ENCODE data around the gene MRPL24. TPM values are rescaled to one million over a fixed set of nuclear protein-coding genes. Genes with fewer than 3 reads are reported as not detected.

MRPL24 gene
- total and polyA plus RNA-seq, 9 of the 15 experiments (the other 6 are each of a cell fraction or from before 2014, with no cell fraction given), result 74.3 to 267 (median 113) TPM

DNA sequence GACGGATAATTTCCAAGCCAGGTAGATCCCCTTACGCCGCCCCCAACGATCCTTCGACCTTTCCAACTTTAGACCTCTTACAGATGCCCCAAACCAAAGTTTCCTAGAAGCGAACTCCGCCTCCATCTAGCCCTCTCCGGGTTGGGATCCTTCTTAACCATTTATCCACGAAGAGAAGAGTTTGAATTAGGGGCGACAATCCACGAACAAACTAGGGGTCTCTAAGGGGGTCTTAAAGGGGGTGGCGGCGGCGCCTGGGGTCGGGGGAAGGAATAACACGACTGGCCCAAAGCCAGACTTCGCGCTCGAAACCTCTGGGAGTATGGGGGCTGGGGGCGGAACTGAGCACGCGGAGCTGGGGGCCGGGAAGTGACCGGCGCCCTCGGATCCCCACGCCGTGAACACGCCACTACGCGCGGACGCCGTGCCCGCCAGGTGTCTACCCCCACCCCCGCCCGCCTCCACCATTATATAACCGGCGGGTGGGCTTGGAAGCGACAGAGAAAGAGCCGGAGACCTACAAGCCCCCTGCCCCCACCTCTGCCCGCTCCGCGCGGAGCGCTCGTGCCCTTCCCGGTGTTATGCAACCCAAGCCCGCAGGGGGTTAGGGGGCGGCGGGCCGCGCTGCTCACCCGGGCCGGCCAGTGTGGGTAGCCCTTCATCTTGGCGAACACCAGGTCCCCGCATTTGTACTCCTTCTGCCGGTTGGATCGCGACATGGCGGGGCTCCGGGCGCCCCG, 10.0 kb upstream of the MRPL24 start (continued):
- no peak for TF ChIP-seq C11orf30 (IDR thresholded peaks at IDR 0.05; ENCODE audit: low read depth)
- TF ChIP-seq, protein P1, sequence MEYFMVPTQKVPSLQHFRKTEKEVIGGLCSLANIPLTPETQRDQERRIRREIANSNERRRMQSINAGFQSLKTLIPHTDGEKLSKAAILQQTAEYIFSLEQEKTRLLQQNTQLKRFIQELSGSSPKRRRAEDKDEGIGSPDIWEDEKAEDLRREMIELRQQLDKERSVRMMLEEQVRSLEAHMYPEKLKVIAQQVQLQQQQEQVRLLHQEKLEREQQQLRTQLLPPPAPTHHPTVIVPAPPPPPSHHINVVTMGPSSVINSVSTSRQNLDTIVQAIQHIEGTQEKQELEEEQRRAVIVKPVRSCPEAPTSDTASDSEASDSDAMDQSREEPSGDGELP (CRISPR knock-in tag; IDR thresholded peaks at IDR 0.05; ENCODE audit: borderline replicate concordance), result peak; percentile 2; the same call in 1 of the 2 replicates
- TF ChIP-seq ERF (CRISPR knock-in tag; IDR thresholded peaks at IDR 0.05), result no peak
- no peak for TF ChIP-seq SRSF1 (IDR thresholded peaks at IDR 0.05; ENCODE audit: low read depth, low read length)
- no peak for TF ChIP-seq SMARCE1 (IDR thresholded peaks at IDR 0.05)
- TF ChIP-seq, protein P2, sequence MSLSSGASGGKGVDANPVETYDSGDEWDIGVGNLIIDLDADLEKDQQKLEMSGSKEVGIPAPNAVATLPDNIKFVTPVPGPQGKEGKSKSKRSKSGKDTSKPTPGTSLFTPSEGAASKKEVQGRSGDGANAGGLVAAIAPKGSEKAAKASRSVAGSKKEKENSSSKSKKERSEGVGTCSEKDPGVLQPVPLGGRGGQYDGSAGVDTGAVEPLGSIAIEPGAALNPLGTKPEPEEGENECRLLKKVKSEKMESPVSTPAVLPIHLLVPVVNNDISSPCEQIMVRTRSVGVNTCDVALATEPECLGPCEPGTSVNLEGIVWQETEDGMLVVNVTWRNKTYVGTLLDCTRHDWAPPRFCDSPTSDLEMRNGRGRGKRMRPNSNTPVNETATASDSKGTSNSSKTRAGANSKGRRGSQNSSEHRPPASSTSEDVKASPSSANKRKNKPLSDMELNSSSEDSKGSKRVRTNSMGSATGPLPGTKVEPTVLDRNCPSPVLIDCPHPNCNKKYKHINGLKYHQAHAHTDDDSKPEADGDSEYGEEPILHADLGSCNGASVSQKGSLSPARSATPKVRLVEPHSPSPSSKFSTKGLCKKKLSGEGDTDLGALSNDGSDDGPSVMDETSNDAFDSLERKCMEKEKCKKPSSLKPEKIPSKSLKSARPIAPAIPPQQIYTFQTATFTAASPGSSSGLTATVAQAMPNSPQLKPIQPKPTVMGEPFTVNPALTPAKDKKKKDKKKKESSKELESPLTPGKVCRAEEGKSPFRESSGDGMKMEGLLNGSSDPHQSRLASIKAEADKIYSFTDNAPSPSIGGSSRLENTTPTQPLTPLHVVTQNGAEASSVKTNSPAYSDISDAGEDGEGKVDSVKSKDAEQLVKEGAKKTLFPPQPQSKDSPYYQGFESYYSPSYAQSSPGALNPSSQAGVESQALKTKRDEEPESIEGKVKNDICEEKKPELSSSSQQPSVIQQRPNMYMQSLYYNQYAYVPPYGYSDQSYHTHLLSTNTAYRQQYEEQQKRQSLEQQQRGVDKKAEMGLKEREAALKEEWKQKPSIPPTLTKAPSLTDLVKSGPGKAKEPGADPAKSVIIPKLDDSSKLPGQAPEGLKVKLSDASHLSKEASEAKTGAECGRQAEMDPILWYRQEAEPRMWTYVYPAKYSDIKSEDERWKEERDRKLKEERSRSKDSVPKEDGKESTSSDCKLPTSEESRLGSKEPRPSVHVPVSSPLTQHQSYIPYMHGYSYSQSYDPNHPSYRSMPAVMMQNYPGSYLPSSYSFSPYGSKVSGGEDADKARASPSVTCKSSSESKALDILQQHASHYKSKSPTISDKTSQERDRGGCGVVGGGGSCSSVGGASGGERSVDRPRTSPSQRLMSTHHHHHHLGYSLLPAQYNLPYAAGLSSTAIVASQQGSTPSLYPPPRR (CRISPR knock-in tag; IDR thresholded peaks at IDR 0.05; ENCODE audit: borderline replicate concordance), result no peak
- no peak for TF ChIP-seq NCOA6 (IDR thresholded peaks at IDR 0.05)
- TF ChIP-seq, protein P3, sequence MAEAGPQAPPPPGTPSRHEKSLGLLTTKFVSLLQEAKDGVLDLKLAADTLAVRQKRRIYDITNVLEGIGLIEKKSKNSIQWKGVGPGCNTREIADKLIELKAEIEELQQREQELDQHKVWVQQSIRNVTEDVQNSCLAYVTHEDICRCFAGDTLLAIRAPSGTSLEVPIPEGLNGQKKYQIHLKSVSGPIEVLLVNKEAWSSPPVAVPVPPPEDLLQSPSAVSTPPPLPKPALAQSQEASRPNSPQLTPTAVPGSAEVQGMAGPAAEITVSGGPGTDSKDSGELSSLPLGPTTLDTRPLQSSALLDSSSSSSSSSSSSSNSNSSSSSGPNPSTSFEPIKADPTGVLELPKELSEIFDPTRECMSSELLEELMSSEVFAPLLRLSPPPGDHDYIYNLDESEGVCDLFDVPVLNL (CRISPR knock-in tag; IDR thresholded peaks at IDR 0.05; ENCODE audit: low read depth), result no peak
- TF ChIP-seq RB1 (IDR thresholded peaks at IDR 0.05; ENCODE audit: low read depth), result 0 out of 2 replicates have a peak, but pooled peaks have one; percentile 47
- TF ChIP-seq CBFB (CRISPR knock-in tag; IDR thresholded peaks at IDR 0.05), result no peak
- no peak for TF ChIP-seq PHF20 (IDR thresholded peaks at IDR 0.05; ENCODE audit: partially characterized antibody)
- TF ChIP-seq, protein P4, sequence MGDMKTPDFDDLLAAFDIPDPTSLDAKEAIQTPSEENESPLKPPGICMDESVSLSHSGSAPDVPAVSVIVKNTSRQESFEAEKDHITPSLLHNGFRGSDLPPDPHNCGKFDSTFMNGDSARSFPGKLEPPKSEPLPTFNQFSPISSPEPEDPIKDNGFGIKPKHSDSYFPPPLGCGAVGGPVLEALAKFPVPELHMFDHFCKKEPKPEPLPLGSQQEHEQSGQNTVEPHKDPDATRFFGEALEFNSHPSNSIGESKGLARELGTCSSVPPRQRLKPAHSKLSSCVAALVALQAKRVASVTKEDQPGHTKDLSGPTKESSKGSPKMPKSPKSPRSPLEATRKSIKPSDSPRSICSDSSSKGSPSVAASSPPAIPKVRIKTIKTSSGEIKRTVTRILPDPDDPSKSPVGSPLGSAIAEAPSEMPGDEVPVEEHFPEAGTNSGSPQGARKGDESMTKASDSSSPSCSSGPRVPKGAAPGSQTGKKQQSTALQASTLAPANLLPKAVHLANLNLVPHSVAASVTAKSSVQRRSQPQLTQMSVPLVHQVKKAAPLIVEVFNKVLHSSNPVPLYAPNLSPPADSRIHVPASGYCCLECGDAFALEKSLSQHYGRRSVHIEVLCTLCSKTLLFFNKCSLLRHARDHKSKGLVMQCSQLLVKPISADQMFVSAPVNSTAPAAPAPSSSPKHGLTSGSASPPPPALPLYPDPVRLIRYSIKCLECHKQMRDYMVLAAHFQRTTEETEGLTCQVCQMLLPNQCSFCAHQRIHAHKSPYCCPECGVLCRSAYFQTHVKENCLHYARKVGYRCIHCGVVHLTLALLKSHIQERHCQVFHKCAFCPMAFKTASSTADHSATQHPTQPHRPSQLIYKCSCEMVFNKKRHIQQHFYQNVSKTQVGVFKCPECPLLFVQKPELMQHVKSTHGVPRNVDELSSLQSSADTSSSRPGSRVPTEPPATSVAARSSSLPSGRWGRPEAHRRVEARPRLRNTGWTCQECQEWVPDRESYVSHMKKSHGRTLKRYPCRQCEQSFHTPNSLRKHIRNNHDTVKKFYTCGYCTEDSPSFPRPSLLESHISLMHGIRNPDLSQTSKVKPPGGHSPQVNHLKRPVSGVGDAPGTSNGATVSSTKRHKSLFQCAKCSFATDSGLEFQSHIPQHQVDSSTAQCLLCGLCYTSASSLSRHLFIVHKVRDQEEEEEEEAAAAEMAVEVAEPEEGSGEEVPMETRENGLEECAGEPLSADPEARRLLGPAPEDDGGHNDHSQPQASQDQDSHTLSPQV (IDR thresholded peaks at IDR 0.05), result no peak
- TF ChIP-seq DACH1 (IDR thresholded peaks at IDR 0.05; ENCODE audit: partially characterized antibody), result no peak
- TF ChIP-seq ZBTB8A (IDR thresholded peaks at IDR 0.05; ENCODE audit: partially characterized antibody), result no peak
- TF ChIP-seq, protein P5, sequence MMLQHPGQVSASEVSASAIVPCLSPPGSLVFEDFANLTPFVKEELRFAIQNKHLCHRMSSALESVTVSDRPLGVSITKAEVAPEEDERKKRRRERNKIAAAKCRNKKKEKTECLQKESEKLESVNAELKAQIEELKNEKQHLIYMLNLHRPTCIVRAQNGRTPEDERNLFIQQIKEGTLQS (IDR thresholded peaks at IDR 0.05), result no peak
- TF ChIP-seq, protein P5 (CRISPR knock-in tag; conservative IDR thresholded peaks at IDR 0.05), result no peak
